Stimulated activated naive B cell treated with anti-CD40 and anti-IgM and Interleukin-4, amounts not matched to agents 10 μg/mL and 1 μg/mL and 100 μg/mL, for 72 hours (primary cell): ENCODE results near the gene KCNK3.

Experiments used
- ATAC-seq, 2 donors: fragments of 150-1000 bp; cut with Tn5 transposase; replicated peaks; 2 replicates each; pipeline ENCODE4 v1.10.0; 2021; ENCODE audit warnings: moderate library complexity in 1 of 2
- DNase-seq: peaks from one replicate; pipeline ENCODE4 v3.0.0; 2021
- H3K27ac Mint-ChIP-seq: one replicate; pipeline ENCODE4 v1.8.0; 2022; ENCODE audit warnings: mild to moderate bottlenecking, mixed read lengths
- H3K27me3 Mint-ChIP-seq, 2 donors: one replicate each; pipeline ENCODE4 v1.8.0; 2022; ENCODE audit warnings: mixed read lengths in 2 of 2
- H3K36me3 Mint-ChIP-seq, 2 donors: one replicate each; pipeline ENCODE4 v1.8.0; 2022; ENCODE audit warnings: mixed read lengths in 2 of 2, mild to moderate bottlenecking in 1 of 2
- H3K4me1 Mint-ChIP-seq, 2 donors: one replicate each; pipeline ENCODE4 v1.8.0; 2022; ENCODE audit warnings: mixed read lengths in 2 of 2, mild to moderate bottlenecking in 1 of 2
- H3K4me3 Mint-ChIP-seq, 2 donors: one replicate each; pipeline ENCODE4 v1.8.0; 2022; ENCODE audit warnings: mild to moderate bottlenecking in 2 of 2, mixed read lengths in 2 of 2, moderate library complexity in 1 of 2
- H3K9me3 Mint-ChIP-seq, 2 donors: one replicate each; pipeline ENCODE4 v1.8.0; 2022; ENCODE audit warnings: mixed read lengths in 2 of 2, mild to moderate bottlenecking in 1 of 2

The KCNK3 gene

DNA sequence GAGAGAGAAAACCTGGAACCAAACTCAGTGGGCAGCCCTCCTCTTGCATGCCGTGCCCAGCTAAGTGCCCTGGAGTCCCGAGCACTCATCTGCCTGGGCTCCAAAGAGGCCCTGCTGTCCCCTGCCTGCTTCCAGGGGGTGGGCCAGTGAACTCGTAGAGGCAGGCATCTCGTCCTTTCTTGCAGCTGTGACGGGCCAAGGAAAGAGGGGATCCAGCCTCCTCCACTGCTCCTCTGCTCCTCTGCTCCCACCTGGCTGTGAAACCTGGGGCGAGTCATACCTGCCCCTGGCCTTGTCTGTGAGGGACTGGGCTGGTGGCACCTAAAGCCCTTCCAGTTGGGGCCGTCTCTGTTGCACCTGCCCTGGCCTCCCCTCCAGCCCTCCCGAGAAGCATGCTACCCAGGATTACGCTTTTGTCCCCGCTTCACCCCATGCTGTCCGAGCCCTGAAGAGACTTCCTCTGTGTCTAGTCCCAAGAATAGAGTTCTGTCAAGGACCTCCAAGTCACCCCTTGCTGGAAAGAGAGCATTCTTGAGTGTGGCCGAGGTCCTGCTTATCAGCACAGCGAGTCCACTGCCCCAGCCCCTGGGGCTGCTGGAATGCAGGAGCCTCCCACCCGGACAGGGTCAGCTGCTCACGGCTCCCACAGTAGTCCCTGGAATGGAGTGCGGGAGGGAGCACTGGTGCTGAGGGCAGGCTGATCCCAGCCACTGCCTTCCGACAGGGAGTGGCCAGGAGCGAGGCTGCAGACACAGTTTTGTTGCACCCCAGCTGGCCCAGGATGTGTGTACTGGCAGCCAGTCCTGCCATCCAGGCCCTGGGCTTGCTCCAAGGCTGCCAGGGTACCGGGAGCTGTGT, 14.3 kb downstream of the KCNK3 start:
- H3K36me3 Mint-ChIP-seq: no peaks in the 10 kb centered on the region

DNA sequence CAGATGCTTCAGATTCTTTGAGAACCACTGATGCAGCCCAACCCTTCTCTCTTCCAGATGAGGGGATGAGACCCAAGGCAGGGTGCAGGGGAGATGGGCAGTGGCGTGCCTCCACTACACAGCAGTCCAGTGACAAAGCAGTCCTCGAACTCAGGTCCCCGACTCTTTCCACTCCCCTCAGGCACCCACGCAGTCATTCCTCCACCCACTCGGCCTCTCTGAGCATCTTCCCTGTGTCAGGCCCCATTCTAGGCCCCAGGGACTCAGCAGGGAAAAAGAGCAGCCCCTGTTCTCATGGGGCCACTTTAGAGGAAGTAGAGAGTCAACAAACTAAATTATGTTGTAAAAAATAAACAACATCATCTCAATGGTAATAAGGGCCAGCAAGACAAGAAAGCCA, 15.2 kb downstream of the KCNK3 start:
- Mint-ChIP-seq H3K36me3 (no peaks in the 10 kb centered on the region), H3K27me3 (peaks cover 9 to 10% of the 10 kb centered on the region in 2 donors), H3K27ac (no peak overlapping the region), H3K4me3 (no peak overlapping the region), H3K4me1 (no peaks in the 10 kb centered on the region), H3K9me3 (no peaks in the 10 kb centered on the region)
- DNase-seq (no peak), ATAC-seq (no peak)

More for the DNA sequence above, 14.3 kb downstream of the KCNK3 start:
- H3K27me3 Mint-ChIP-seq: peaks cover 0 to 10% of the 10 kb centered on the region in 2 donors
- no peak overlapping the region for H3K27ac Mint-ChIP-seq
- no peak for ATAC-seq
- H3K4me1 Mint-ChIP-seq: no peaks in the 10 kb centered on the region
- no peak for DNase-seq
- H3K4me3 Mint-ChIP-seq: no peak overlapping the region
- H3K9me3 Mint-ChIP-seq: no peaks in the 10 kb centered on the region

DNA sequence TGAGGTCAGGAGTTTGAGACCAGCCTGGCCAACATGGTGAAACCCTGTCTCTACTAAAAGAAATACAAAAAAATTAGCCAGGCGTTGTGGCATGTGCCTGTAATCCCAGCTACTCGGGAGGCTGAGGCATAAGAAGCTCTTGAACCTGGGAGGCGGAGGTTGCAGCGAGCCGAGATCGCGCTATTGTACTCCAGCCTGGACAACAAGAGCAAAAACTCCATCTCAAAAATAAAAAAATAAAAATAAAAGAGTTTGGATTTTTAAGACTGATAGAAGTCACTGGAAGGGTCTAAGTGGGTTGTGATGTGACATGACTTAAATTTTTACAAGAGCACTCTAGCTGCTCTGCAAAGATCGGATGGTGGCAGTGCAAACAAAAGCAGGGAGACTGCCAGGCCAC, 15.9 kb downstream of the KCNK3 start:
- DNase-seq (no peak), ATAC-seq (no peak)
- Mint-ChIP-seq H3K4me3 (no peak overlapping the region), H3K36me3 (no peaks in the 10 kb centered on the region), H3K4me1 (no peaks in the 10 kb centered on the region), H3K9me3 (no peaks in the 10 kb centered on the region), H3K27ac (no peak overlapping the region), H3K27me3 (peaks cover 10 to 15% of the 10 kb centered on the region in 2 donors)

DNA sequence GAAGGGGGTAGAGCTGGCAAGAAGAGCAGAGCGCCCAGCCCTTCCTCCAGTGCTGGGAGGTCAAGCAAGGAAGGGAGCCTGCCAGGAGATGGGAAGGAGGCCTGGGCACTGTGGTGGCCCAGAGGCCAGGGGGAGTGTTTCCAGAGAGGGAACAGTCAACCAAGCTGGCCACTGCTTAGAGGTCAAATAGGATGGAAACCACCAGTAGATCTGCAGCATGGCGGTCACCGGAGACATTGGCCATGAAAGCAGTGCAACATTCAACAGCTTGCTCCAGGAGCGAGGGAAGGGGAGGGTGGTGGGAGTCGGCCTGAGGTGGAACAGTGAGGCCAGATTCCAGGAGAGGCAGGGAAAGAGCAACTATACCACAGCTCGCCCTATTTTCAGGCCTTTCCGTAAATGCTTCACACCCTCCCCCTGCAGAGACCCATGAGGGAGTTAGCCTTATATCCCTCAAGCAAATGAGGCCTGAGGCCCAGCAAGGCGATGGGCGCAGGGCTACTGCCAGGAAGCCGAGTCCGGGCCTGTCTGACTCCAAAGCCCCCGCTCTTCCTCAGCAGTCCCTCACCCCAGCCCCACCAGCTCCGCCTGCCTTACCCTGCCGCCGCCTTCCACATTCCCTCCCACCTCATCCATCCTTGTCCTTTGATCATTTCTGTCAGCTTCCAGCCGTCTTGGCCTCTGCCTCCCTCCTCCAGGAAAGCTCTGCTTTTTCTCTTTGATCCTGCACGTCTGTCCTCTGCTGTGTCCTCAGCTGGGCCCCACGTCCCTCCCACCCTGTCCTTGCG, 17.0 kb downstream of the KCNK3 start:
- Mint-ChIP-seq H3K4me3 (no peak overlapping the region), H3K4me1 (no peaks in the 10 kb centered on the region), H3K27me3 (peaks cover 10 to 15% of the 10 kb centered on the region in 2 donors), H3K27ac (no peak overlapping the region), H3K9me3 (no peaks in the 10 kb centered on the region), H3K36me3 (no peaks in the 10 kb centered on the region)
- DNase-seq (no peak), ATAC-seq (no peak)

DNA sequence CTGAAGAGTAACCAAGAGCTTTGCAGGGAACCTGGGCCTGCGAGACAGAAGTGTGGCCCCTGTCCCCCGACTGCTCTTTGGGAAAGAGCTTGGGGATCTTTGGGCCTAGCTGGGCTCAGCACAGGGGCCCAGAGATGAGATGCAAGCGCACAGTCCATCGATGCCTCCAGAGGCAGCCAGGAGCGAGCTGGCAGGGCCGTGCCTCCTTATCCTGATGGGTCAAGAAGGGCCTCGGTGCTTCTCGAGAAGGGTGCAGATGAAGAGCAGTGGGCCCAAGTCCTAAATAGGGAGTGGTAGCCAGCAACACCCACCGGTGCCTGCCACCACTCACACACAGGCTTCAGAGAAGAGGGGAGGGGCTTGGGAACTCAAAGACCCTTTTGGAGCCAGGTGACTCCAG, 17.6 kb downstream of the KCNK3 start:
- H3K9me3 Mint-ChIP-seq: no peaks in the 10 kb centered on the region
- H3K4me1 Mint-ChIP-seq: no peaks in the 10 kb centered on the region
- ATAC-seq: no peak
- H3K36me3 Mint-ChIP-seq: no peaks in the 10 kb centered on the region
- H3K4me3 Mint-ChIP-seq: no peak overlapping the region
- peaks cover 10 to 15% of the 10 kb centered on the region in 2 donors for H3K27me3 Mint-ChIP-seq
- DNase-seq: no peak
- no peak overlapping the region for H3K27ac Mint-ChIP-seq

DNA sequence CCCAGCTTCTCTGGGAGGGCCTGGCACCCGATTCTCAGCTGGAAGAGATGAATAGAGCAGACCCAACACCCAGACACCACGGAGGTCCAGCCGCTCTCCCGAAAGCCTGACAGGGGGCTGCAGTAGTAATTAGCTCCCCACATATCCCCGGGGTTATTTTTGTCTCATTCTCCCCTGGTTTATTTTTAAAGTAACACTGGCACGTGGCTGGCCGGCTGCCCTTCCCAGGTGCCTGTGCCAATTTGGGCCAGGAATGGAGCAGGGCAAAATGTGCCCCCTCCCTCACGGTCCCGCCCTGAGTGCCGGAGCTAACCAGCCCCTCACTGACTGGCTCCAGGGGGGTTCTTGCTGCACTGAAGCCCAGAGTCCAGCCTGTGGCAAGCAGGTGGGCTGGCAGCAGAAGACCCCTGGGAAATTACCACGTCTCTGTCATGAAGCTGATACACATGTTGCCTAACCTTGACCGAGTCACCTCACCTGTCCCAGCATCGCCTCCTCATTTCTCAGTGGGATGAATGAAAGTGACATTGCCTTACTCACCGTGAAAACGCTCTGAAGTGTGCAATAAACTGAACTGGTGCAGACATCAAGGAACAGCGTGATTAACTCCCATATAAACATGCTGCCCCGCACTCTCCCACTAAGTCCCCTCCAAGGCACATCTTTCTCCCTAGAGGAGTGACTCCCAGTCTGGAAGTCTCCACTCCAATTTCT, 18.4 kb downstream of the KCNK3 start:
- no peaks in the 10 kb centered on the region for H3K9me3 Mint-ChIP-seq
- DNase-seq (no peak), ATAC-seq (no peak)
- no peak overlapping the region for H3K27ac Mint-ChIP-seq
- no peaks in the 10 kb centered on the region for H3K36me3 Mint-ChIP-seq
- H3K27me3 Mint-ChIP-seq: peaks cover 4 to 15% of the 10 kb centered on the region in 2 donors
- no peaks in the 10 kb centered on the region for H3K4me1 Mint-ChIP-seq
- H3K4me3 Mint-ChIP-seq: no peak overlapping the region

DNA sequence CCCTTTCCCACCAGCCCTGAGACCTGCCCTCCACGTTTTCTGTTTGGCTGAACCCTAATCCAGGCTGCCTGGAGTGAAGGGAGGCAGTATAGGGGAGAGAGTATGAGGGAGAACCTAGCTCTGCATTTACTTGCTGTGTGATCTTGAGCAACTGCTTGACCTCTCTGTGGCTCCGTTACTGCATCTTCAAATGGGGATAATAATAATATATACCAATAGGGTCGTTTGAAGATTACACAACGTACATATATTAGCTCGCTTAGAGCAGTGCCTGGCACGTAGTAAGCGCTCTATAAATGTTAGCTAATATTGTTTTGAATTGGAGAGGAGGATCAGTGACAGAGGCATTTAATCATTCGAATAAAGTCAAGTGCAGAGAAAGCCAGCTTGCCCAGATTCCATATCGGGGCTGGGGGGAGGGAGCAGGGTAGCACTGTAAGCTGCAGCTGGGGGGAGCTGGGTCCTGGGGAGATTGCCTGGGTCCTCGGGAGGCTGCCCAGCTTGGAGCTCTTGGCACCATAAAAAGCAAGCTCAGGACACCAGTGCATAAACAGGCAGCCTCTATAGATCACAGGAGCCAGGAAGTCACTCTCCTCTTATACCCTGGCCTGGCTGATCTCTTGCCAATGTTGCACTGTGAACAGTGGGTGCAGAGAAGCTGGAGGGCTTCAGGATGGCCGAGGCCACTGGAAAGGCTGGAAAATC, 19.1 kb downstream of the KCNK3 start:
- H3K36me3 Mint-ChIP-seq: no peaks in the 10 kb centered on the region
- H3K27ac Mint-ChIP-seq: no peak overlapping the region
- ATAC-seq (no peak), DNase-seq (no peak)
- H3K4me1 Mint-ChIP-seq: no peaks in the 10 kb centered on the region
- peaks cover 4 to 15% of the 10 kb centered on the region in 2 donors for H3K27me3 Mint-ChIP-seq
- H3K4me3 Mint-ChIP-seq: no peak overlapping the region
- no peaks in the 10 kb centered on the region for H3K9me3 Mint-ChIP-seq

DNA sequence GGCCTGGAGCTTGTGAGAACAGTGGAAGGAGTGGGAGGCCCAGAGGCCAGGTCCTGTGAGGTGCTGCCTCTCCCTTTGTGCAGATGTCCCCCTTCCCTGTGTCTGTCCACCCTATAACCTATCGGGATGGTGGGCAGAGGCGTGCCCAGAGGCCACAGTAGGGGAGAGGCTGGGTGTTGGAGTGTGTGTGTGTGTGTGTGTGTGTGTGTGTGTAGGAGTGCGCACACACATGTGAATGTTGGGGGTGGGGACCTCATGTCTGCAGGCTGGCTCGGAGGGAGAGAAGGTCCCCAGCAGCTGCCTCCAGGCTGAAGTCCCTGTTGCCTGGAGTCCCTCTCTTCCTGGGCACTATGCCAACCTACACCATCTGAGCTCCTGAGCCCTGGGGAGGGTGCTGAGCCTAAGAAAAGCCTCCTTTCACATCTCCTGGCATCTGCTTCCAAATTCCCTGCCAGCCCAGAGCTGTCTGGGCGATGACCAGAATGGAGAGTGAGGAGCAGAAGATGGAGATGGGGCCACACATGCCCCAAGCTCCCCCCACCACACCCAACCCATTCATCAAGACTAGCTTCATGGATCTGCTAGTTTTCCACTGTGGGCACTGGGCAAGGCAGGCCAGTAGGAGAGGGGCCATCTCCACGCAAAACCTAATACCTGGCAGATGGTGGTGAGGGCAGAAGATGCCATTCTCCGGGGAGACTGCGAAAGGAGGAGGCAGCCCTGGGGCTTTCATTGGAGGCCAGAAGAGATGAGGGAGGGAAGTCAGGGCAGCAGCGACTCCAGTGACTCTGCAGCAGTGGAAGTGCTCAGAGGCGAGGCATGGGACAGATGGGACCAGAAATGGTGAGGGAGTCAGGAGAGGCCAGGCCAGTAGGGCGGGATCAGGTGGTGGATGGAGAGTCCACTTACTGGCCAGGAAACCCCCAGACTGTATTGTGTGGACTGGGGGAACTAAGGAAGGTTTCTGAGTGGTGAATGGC, 20.3 kb downstream of the KCNK3 start:
- DNase-seq (no peak), ATAC-seq (no peak)
- Mint-ChIP-seq H3K36me3 (no peaks in the 10 kb centered on the region), H3K4me3 (no peak overlapping the region), H3K9me3 (no peaks in the 10 kb centered on the region), H3K4me1 (no peaks in the 10 kb centered on the region), H3K27me3 (peaks cover 4 to 15% of the 10 kb centered on the region in 2 donors), H3K27ac (no peak overlapping the region)

DNA sequence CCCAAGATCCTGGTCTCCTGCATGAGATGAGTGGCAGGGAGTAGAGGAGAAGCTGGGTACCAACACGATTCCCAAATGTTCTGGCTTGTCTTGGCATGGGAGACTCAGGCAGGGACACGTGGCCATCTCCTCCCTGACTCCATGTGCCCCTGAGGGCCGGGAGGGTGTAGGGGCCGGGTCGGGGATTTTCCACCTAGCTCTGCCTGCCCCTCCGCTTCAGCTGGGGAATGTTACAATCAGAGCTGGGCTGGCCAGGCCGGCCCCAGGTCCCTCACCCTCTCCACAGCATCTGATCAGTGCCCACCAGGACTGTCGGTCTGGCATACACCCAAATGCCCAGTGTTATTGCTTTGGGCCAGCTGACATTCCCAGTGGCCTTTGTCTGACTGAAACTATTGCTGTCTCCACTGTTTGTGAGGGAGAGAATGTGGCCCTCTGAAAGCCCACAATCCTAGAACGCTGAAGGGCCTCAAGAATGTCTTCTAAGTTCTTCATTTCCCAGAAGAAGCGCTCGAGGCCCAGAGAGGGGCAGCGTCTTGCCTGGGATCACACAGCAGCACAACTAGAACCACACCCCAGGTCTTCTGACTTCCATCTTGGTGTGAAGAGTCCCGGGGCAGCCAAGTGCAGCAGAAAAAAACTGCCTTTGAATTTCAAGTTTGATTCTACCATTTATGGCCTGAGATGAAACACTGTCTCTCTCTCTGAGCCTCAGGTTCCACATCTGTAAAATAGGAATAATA, 23.2 kb downstream of the KCNK3 start:
- Mint-ChIP-seq H3K27me3 (peaks cover 10 to 15% of the 10 kb centered on the region in 2 donors), H3K27ac (no peak overlapping the region), H3K4me3 (no peak overlapping the region), H3K9me3 (no peaks in the 10 kb centered on the region), H3K36me3 (no peaks in the 10 kb centered on the region), H3K4me1 (no peaks in the 10 kb centered on the region)
- no peak for ATAC-seq
- no peak for DNase-seq

DNA sequence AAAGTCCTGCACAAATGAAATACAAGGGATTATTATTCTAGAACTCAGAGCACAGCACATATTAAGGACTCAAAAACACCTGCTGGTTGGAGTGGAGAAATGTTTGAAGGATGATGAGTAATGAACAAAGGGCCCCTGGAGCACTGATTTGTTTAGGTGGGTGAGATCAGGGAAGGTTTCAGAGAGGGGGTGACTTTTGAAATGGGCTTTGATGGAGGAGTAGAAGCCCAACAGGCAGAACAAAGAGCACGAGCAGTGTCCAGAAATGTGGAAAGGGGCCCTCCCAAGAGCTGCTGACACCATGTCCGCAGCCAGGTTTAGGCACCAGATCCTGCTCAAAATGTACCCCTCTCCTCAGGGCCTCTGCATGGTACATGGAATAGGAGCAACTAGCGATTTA, 23.8 kb downstream of the KCNK3 start:
- H3K4me1 Mint-ChIP-seq: no peaks in the 10 kb centered on the region
- H3K4me3 Mint-ChIP-seq: no peak overlapping the region
- ATAC-seq (no peak), DNase-seq (no peak)
- no peaks in the 10 kb centered on the region for H3K36me3 Mint-ChIP-seq
- no peaks in the 10 kb centered on the region for H3K9me3 Mint-ChIP-seq
- H3K27me3 Mint-ChIP-seq: peaks cover 5 to 15% of the 10 kb centered on the region in 2 donors
- H3K27ac Mint-ChIP-seq: no peak overlapping the region

DNA sequence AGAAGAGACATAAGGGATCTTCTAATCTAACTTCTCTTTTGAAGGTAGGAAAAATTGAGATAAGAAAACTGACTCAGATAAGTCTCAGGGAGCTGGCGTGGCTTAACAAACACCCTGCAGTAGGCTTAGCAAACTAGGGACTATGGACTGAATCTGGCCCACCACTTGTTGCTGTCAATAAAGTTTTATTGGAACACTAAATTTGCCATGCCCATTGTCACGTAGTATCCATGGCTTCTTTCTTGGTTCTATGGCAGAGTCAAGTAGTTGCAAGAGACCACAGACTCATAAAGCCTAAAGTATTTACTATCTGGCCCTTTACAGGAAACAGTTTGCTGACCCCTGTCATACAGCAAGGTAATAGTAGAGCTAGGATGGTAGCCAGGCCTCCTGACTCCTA, 24.2 kb downstream of the KCNK3 start:
- Mint-ChIP-seq H3K27me3 (peaks cover 5 to 15% of the 10 kb centered on the region in 2 donors), H3K4me3 (no peak overlapping the region), H3K4me1 (no peaks in the 10 kb centered on the region), H3K9me3 (no peaks in the 10 kb centered on the region), H3K27ac (no peak overlapping the region), H3K36me3 (no peaks in the 10 kb centered on the region)
- DNase-seq: no peak
- ATAC-seq: no peak

DNA sequence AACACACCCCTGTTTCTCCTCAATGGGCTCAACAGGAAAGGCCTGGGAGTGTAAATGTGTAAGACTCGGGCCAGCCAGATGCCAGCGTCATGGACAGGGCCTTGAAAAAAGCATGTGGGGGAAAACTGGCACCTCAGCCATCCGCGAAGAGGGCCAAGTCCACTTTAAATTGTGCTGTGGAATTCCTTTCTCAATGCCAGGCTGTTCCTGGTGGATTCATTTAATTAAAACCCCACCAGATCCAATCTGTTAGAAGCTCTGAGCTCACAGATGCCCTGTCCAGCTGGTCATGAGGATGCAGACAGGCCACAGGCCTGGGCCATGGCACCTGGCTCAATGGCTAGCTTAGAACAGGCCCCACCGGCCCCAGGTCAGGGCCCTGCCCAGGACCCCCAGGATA, 24.8 kb downstream of the KCNK3 start:
- no peak for ATAC-seq
- DNase-seq: no peak
- peaks cover 5 to 10% of the 10 kb centered on the region in 2 donors for H3K27me3 Mint-ChIP-seq

More for the DNA sequence above, 24.8 kb downstream of the KCNK3 start:
- Mint-ChIP-seq H3K4me3 (no peak overlapping the region), H3K36me3 (no peaks in the 10 kb centered on the region), H3K9me3 (no peaks in the 10 kb centered on the region), H3K4me1 (no peaks in the 10 kb centered on the region), H3K27ac (no peak overlapping the region)
